ENCODE data around the gene LHFPL2.

DNA sequence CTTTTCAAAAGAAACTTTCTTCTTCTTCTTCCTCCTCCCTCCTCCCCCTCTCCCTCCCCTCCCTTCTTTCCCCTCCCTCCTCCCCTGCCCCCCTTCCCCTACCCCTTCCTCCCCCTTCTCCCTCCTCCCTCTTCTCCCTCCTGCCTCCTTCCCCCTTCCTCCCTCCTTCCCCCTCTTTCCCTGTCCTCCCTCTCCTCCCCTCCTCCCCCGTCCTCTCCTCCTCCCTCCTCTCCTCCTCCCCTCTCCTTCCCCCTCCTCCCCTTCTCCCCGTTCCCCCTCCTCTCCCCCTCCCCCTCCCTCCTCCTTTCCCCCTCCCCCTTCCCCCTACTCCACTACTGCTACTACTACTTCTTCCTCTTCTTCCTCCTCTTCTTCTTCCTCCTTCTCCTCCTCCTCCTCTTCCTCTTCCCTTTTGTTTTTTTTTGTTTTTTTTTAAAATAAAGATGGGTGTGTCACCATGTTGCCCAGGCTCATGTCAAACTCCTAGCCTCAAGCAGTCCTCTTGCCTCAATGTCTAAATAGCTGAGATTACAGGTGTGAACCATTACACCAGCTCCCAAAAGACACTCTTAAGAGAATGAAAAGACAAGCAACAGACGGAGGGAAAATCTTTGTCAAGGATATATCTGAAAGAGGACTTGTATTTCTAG, 200.7 kb downstream of the LHFPL2 start:
- TF ChIP-seq EZH2 (IDR thresholded peaks at IDR 0.05; ENCODE audit: borderline replicate concordance, insufficient read depth, low read depth, low read length, poor library complexity, severe bottlenecking): no peak
- TF ChIP-seq, protein P1, sequence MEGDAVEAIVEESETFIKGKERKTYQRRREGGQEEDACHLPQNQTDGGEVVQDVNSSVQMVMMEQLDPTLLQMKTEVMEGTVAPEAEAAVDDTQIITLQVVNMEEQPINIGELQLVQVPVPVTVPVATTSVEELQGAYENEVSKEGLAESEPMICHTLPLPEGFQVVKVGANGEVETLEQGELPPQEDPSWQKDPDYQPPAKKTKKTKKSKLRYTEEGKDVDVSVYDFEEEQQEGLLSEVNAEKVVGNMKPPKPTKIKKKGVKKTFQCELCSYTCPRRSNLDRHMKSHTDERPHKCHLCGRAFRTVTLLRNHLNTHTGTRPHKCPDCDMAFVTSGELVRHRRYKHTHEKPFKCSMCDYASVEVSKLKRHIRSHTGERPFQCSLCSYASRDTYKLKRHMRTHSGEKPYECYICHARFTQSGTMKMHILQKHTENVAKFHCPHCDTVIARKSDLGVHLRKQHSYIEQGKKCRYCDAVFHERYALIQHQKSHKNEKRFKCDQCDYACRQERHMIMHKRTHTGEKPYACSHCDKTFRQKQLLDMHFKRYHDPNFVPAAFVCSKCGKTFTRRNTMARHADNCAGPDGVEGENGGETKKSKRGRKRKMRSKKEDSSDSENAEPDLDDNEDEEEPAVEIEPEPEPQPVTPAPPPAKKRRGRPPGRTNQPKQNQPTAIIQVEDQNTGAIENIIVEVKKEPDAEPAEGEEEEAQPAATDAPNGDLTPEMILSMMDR (IDR thresholded peaks at IDR 0.05): no peak
